Measurements from ENCODE around the gene ZNF528. TPM values are rescaled to one million over a fixed set of nuclear protein-coding genes. Genes with fewer than 3 reads are reported as not detected.

The ZNF528 gene
- 10 to 100 TPM; 31.7 to 43.4 TPM for total RNA-seq

DNA sequence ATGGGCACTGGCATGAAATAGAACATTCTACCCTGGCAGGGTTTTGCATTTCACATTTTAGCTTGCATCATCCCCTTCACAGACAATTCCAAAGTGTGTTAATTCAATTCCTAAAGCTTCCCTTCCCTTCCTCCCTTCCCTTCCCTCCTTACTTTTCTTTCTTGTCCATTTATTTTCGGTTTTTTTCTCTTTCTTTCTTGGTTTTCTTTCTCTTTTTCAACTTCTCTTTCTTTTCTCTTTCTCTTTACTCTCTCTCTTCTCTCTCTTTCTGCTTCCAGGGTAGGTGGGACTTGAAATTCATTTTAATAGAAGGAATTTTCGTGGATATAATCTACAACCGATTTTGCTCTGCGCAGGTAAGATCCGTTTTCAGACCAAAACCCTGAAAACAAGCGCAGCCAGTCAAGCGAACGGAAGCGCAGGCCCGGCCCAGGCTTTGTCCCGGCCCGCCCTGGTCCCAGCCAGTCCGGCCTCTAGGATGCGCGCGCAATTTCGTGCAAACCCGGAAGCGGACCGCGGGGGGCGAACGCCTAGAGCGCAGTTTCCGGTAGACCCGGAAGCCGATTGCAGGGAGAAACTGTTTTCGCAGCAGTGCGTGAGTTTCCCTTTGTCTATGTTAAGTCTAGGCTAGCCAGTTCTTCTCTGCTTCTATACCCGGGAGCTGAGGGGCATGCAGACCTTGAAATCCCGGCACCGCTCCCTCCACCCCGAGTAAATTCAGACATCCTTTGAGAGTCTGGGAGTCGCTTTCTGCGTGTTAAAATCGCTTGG is at the start of gene ZNF528:
Gene ZNF528, plus strand, starts transcription at position 540 of the 771 bp plus-strand sequence. CDS start 4,165 bp downstream, outside the sequence.
- H3K36me3 ChIP-seq, result peaks cover 24% of the 10 kb centered on the region
- TF ChIP-seq, protein P1, sequence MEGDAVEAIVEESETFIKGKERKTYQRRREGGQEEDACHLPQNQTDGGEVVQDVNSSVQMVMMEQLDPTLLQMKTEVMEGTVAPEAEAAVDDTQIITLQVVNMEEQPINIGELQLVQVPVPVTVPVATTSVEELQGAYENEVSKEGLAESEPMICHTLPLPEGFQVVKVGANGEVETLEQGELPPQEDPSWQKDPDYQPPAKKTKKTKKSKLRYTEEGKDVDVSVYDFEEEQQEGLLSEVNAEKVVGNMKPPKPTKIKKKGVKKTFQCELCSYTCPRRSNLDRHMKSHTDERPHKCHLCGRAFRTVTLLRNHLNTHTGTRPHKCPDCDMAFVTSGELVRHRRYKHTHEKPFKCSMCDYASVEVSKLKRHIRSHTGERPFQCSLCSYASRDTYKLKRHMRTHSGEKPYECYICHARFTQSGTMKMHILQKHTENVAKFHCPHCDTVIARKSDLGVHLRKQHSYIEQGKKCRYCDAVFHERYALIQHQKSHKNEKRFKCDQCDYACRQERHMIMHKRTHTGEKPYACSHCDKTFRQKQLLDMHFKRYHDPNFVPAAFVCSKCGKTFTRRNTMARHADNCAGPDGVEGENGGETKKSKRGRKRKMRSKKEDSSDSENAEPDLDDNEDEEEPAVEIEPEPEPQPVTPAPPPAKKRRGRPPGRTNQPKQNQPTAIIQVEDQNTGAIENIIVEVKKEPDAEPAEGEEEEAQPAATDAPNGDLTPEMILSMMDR (IDR thresholded peaks at IDR 0.05), result no peak
- H3K27ac ChIP-seq, result peak within 1 kb of the TSS; percentile 53 to 64
- H3K9me3 ChIP-seq, result peaks cover 9% of the 10 kb centered on the region
- ATAC-seq (ENCODE audit: insufficient number of reproducible peaks, low FRiP score, low read depth), result peak; percentile 89
- H3K27me3 ChIP-seq (replicated peaks; ENCODE audit: insufficient read depth), result no peaks in the 10 kb centered on the region
- peaks cover 5 to 19% of the 10 kb centered on the region in 2 donors for H3K4me1 ChIP-seq (ENCODE audit: control insufficient read depth in 1 of 2, low read depth in 2 of 2)
- H3K4me3 ChIP-seq, result peak within 1 kb of the TSS; percentile 95
- DNase-seq (ENCODE audit: low spot score), result peak; percentile 88

DNA sequence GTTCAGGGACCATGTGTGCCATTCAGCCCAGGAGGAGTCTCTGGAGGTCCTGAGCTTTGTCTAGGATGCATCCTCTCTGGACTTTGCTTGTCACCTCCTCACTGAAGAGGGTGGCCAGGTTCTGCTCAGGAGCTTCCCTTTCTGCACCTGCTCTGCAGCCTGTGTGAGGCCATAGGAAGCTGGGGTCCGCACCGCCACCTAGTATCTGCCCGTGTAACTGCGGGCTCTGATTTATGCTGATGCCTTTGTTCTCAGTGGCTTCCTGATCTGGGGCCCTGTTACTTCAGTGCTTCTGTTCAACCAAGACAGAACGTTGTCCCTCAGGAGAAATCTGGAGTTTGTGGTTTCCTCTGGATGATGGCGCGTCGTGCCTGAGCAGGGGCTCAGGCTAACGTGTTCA is 46.1 kb upstream of the ZNF528 start:
- ATAC-seq (ENCODE audit: insufficient number of reproducible peaks, low FRiP score, low read depth) (no peak), DNase-seq (ENCODE audit: low spot score) (no peak)
- Histone ChIP-seq H3K36me3 (peaks cover 10% of the 10 kb centered on the region), H3K4me1 (ENCODE audit: control insufficient read depth in 1 of 2, low read depth in 2 of 2) (no peaks in the 10 kb centered on the region), H3K27me3 (replicated peaks; ENCODE audit: insufficient read depth) (no peaks in the 10 kb centered on the region), H3K9me3 (no peaks in the 10 kb centered on the region), H3K4me3 (no peak overlapping the region), H3K27ac (no peak overlapping the region)
- TF ChIP-seq, protein P1 (IDR thresholded peaks at IDR 0.05), result no peak

DNA sequence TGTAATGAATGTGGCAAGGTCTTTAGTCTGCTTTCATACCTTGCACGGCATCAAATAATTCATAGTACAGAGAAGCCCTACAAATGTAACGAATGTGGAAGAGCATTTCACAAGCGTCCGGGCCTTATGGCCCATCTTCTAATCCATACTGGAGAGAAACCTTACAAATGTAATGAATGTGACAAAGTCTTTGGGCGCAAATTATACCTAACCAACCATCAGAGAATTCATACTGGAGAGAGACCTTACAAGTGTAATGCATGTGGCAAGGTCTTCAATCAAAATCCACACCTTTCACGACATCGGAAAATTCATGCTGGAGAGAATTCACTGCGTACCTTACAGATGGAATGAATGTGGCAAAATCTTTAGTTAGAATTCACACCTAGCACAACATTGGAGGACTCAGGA is 31.2 kb upstream of the ZNF528 start:
- peaks cover 14% of the 10 kb centered on the region for H3K36me3 ChIP-seq
- peaks cover 66% of the 10 kb centered on the region for H3K9me3 ChIP-seq
- no peak overlapping the region for H3K4me3 ChIP-seq
- no peak overlapping the region for H3K27ac ChIP-seq
- H3K27me3 ChIP-seq (replicated peaks; ENCODE audit: insufficient read depth), result no peaks in the 10 kb centered on the region
- TF ChIP-seq, protein P1 (IDR thresholded peaks at IDR 0.05), result no peak
- ATAC-seq (ENCODE audit: insufficient number of reproducible peaks, low FRiP score, low read depth), result no peak
- peaks cover 6 to 9% of the 10 kb centered on the region in 2 donors for H3K4me1 ChIP-seq (ENCODE audit: control insufficient read depth in 1 of 2, low read depth in 2 of 2)
- no peak for DNase-seq (ENCODE audit: low spot score)

DNA sequence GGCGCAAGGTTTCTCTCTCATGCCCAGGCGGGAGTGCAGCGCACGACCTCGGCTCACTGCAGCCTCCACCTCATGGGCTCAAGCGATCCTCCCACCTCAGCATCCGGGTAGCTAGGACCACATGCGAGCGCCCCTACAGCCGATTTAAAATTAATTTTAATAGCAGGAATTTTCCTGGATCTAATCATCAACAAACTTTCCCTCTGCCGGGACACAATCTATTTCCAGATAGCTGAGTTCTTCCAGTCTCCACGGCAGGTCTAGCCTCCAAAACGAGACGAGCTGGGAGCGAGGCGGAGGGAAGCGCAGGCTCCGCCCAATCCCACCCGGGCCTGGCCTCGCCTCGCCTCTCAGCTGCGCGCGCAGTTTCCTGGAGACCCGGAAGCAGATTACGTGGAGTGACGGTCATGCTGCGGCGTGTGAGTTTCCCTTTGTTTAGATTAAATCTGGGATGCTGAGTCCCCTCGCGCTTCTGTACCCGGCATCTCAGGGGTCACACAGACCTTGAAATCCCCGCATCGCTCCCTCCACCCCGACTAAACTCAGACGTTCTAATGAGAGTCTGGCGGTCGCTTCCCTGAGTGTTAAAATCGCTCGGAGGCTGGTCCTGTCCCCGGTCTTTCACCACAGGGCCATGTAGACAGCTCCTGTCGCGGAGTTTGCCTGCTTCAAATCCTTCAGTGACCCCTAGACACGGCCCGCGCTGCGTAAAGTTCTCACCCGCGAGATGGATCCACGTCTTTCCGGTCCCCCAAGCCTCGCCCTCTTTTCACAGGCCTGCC is 27.9 kb upstream of the ZNF528 start, which contains the start of gene ZNF880:
Gene ZNF880, plus strand, starts transcription at position 365 of the 782 bp plus-strand sequence. Its CDS starts 43 bp downstream, at position 408.
- H3K27me3 ChIP-seq (replicated peaks; ENCODE audit: insufficient read depth), result no peaks in the 10 kb centered on the region
- H3K4me1 ChIP-seq (ENCODE audit: control insufficient read depth in 1 of 2, low read depth in 2 of 2), result peaks cover 6 to 9% of the 10 kb centered on the region in 2 donors
- peak within 1 kb of the TSS; percentile 99 for H3K4me3 ChIP-seq
- H3K36me3 ChIP-seq, result peaks cover 21% of the 10 kb centered on the region
- peaks cover 44% of the 10 kb centered on the region for H3K9me3 ChIP-seq
- ATAC-seq (ENCODE audit: insufficient number of reproducible peaks, low FRiP score, low read depth) (peak; percentile 94), DNase-seq (ENCODE audit: low spot score) (peak; percentile 82)
- peak within 1 kb of the TSS; percentile 97 to 100 for H3K27ac ChIP-seq
- TF ChIP-seq, protein P1 (IDR thresholded peaks at IDR 0.05), result peak; percentile 25

DNA sequence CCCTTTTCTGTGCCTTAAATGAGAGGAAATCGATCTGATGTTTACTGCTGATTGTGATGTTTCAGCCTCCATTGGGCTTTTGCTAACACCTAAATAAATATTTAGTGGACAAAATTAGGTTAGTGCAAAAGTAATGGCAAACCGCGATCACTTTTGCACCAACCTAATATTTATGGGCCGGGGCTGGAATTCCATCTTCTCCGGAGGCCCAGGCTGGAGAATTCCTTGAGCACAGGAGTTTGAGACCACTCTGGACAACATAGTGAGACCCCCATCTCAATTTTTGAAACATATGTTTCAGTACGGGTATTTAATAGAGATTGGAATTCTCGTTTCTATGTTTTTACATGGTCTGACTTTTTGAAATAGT is 27.3 kb upstream of the ZNF528 start:
- Histone ChIP-seq H3K4me1 (ENCODE audit: control insufficient read depth in 1 of 2, low read depth in 2 of 2) (peaks cover 6 to 9% of the 10 kb centered on the region in 2 donors), H3K27ac (peak overlapping the region; percentile 97 to 100), H3K4me3 (peak overlapping the region; percentile 99), H3K9me3 (peaks cover 41% of the 10 kb centered on the region), H3K36me3 (peaks cover 26% of the 10 kb centered on the region), H3K27me3 (replicated peaks; ENCODE audit: insufficient read depth) (no peaks in the 10 kb centered on the region)
- ATAC-seq (ENCODE audit: insufficient number of reproducible peaks, low FRiP score, low read depth) (no peak), DNase-seq (ENCODE audit: low spot score) (no peak)
- TF ChIP-seq, protein P1 (IDR thresholded peaks at IDR 0.05), result no peak

Data from thoracic aorta (tissue), 2 donors.